Measurements from ENCODE around the gene NRG3.

- TF ChIP-seq MYNN (tag by site-specific recombination; IDR thresholded peaks at IDR 0.05; ENCODE audit: borderline replicate concordance), result no peak
- no peak for TF ChIP-seq GLIS1 (tag by site-specific recombination; IDR thresholded peaks at IDR 0.05)
- no peak for TF ChIP-seq ZBTB26 (tag by site-specific recombination; optimal IDR thresholded peaks at IDR 0.05)
- no peak for TF ChIP-seq CTCF (tag by site-specific recombination; IDR thresholded peaks at IDR 0.05)
- TF ChIP-seq ZNF266 (tag by site-specific recombination; IDR thresholded peaks at IDR 0.05; ENCODE audit: low read depth), result no peak
- TF ChIP-seq ZNF274 (IDR thresholded peaks at IDR 0.05; ENCODE audit: low read length), result no peak
- TF ChIP-seq ZNF274 (tag by site-specific recombination; IDR thresholded peaks at IDR 0.05; ENCODE audit: borderline replicate concordance), result no peak
- TF ChIP-seq TRIM28 (IDR thresholded peaks at IDR 0.05; ENCODE audit: borderline replicate concordance, low read length), result no peak
- TF ChIP-seq ZNF140 (tag by site-specific recombination; IDR thresholded peaks at IDR 0.05), result no peak
- TF ChIP-seq ZNF768 (tag by site-specific recombination; IDR thresholded peaks at IDR 0.05), result no peak
- no peak for TF ChIP-seq ZNF280D (tag by site-specific recombination; IDR thresholded peaks at IDR 0.05)
- TF ChIP-seq YY1 (tag by site-specific recombination; IDR thresholded peaks at IDR 0.05), result no peak
- no peak for TF ChIP-seq ZFHX2 (tag by site-specific recombination; conservative IDR thresholded peaks at IDR 0.05)
- no peak for TF ChIP-seq ZNF324 (tag by site-specific recombination; IDR thresholded peaks at IDR 0.05)
Observed at GRCh38 chr10:82535457-82535856, 660.5 kb downstream of the NRG3 start.

Measured in HEK293 (cell line).